ENCODE results near the gene SEPTIN3. TPM values are rescaled to one million over a fixed set of nuclear protein-coding genes. Genes with fewer than 3 reads are reported as not detected.

The SEPTIN3 gene
- total and polyA plus RNA-seq, 2 of the 8 experiments (the other 6 are each of a cell fraction or from before 2014, with no cell fraction given), result 38.9 to 52.9 TPM

DNA sequence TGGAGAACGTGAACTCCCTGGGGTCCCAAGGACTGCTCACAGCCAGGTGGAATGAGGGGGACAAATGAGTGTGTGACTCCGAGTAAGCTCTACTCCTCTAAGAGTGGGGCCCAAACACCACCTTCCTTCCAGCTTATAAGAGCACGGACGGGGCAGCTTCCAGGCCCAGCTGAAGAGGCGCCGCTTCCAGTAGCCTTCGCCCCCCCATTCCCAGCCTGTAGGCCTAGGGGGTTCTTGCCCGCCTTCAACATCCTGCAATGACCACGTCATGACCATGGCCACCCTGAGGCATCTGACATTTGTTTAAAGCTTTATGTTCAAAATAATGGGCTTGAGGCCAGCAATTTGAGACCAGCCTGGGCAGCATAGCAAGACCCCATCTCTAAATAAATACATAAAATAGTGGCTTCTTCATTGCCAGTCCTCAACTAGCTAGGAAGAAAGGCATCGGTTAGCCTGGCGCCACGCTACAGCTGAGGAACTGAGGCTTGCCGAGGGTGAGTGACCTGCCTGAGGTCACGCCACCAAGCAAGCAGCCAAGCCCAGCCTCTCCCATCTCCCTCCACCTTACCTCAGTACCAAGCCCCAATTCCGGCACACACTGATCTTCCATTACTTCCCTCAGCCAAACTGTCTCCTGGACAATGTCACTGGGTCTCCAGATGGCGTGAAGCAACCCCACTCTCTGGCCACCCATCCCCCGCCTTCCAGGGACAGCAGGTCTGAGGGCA lies 34.8 kb upstream of the SEPTIN3 start:
- no peak overlapping the region for H3K56ac ChIP-seq (replicated peaks; ENCODE audit: insufficient read length, low read depth, low read length)
- H3K79me1 ChIP-seq (ENCODE audit: low read depth, low read length), result peaks cover 5% of the 10 kb centered on the region
- H3K4me1 ChIP-seq (replicated peaks in 1 of 4; ENCODE audit: control insufficient read depth in 3 of 4, insufficient read depth in 4 of 4, low read length in 3 of 4), result peaks cover 0 to under 1% (median 0%) of the 10 kb centered on the region in 4 experiments; a peak in 3 of 7 replicates
- no peaks in the 10 kb centered on the region for H3K23me2 ChIP-seq (ENCODE audit: low read depth, low read length)
- H4K5ac ChIP-seq (ENCODE audit: insufficient read length, low read depth, low read length), result no peak overlapping the region
- no peak overlapping the region for H2BK12ac ChIP-seq (ENCODE audit: low read depth, low read length)
- CTCF ChIA-PET (ENCODE audit: partially characterized antibody), result interaction anchor here (0.5 to 1.6 kb wide), 5 partner anchors 9 to 310 kb away, joined by 3 to 8 read pairs (median 4); partner anchors contain the start of gene CENPM
- no peaks in the 10 kb centered on the region for H3K79me2 ChIP-seq (ENCODE audit: control insufficient read depth in 1 of 2, insufficient read depth in 2 of 2, low read length in 2 of 2)
- no peak for FAIRE-seq
- peaks cover 10 to 20% of the 10 kb centered on the region in 2 experiments for H4K20me1 ChIP-seq (replicated peaks in 1 of 2; ENCODE audit: control insufficient read depth in 1 of 2, insufficient read depth in 2 of 2, low read length in 2 of 2)
- no peak overlapping the region for H3K18ac ChIP-seq (ENCODE audit: extremely low read depth, low read length)
- no peaks in the 10 kb centered on the region for H3K9me3 ChIP-seq (ENCODE audit: insufficient read depth in 2 of 2, low read depth in 1 of 2, low read length in 1 of 2)
- H3K4ac ChIP-seq (replicated peaks; ENCODE audit: insufficient read length, low read depth, low read length), result no peak overlapping the region
- H4K8ac ChIP-seq (ENCODE audit: extremely low read depth, insufficient read depth, low read length), result peak overlapping the region; percentile 74
- H2BK120ac ChIP-seq (replicated peaks; ENCODE audit: low read depth, low read length), result no peak overlapping the region
- POLR2A ChIA-PET (ENCODE audit: partially characterized antibody), result interaction anchor here (1.0 to 3.6 kb wide), 6 partner anchors 9 to 20 kb away, joined by 3 to 15 read pairs (median 4); partner anchors contain the start of genes CENPM and SHISA8
- H2AK5ac ChIP-seq (ENCODE audit: low read depth, low read length), result no peak overlapping the region
- H2BK5ac ChIP-seq (ENCODE audit: low read depth, low read length), result no peak overlapping the region
- no peak overlapping the region for H3K9ac ChIP-seq (replicated peaks in 1 of 4; ENCODE audit: extremely low read depth in 1 of 4, low read depth in 3 of 4, low read length in 3 of 4)
- no peak overlapping the region for H4K91ac ChIP-seq (replicated peaks; ENCODE audit: insufficient read length, low read length)
- H2BK20ac ChIP-seq (ENCODE audit: low read length), result no peak overlapping the region
- H2AFZ ChIP-seq (ENCODE audit: low read length), result no peak overlapping the region
- H2BK15ac ChIP-seq (ENCODE audit: low read length), result no peak overlapping the region
- 94% methylated on average over 17 of the region's 17 CpGs; no CpG with 5 or more reads in 1 of the 2 experiments for WGBS, 2 experiments (ENCODE audit: extremely low coverage in 1 of 2, insufficient coverage in 1 of 2, insufficient read length in 1 of 2, insufficient replicate concordance in 2 of 2, low coverage in 1 of 2, low lambda C conversion rate in 2 of 2, missing lambda C conversion rate in 1 of 2)
- H3K14ac ChIP-seq (ENCODE audit: insufficient read length), result no peak overlapping the region
- H3K4me2 ChIP-seq (ENCODE audit: insufficient read depth in 1 of 2, low read depth in 2 of 2, low read length in 2 of 2), result no peak overlapping the region
- no peak overlapping the region for H3K23ac ChIP-seq (ENCODE audit: insufficient read length)
- no peak for DNase-seq (ENCODE audit: low read depth in 1 of 2, low spot score in 2 of 2)
- no peaks in the 10 kb centered on the region; a peak in 2 of 7 replicates for H3K27me3 ChIP-seq (replicated peaks in 1 of 4; ENCODE audit: control insufficient read depth in 3 of 4, extremely low read depth in 1 of 4, insufficient read depth in 3 of 4, low read length in 3 of 4)
- peaks cover 3 to 17% (median 9%) of the 10 kb centered on the region in 4 experiments; a peak in 7 of 8 replicates for H3K36me3 ChIP-seq (ENCODE audit: control insufficient read depth in 2 of 4, insufficient read depth in 4 of 4, low read length in 3 of 4)
- no peak overlapping the region for H3K27ac ChIP-seq (ENCODE audit: low read depth, low read length)
- H3K4me3 ChIP-seq (ENCODE audit: extremely low read depth in 1 of 4, insufficient read depth in 2 of 4, low read depth in 3 of 4, low read length in 4 of 4), result no peak overlapping the region
- TF ChIP-seq, protein P1, sequence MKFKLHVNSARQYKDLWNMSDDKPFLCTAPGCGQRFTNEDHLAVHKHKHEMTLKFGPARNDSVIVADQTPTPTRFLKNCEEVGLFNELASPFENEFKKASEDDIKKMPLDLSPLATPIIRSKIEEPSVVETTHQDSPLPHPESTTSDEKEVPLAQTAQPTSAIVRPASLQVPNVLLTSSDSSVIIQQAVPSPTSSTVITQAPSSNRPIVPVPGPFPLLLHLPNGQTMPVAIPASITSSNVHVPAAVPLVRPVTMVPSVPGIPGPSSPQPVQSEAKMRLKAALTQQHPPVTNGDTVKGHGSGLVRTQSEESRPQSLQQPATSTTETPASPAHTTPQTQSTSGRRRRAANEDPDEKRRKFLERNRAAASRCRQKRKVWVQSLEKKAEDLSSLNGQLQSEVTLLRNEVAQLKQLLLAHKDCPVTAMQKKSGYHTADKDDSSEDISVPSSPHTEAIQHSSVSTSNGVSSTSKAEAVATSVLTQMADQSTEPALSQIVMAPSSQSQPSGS (IDR thresholded peaks at IDR 0.05; ENCODE audit: low read length), result no peak
- TF ChIP-seq EGR1 (IDR thresholded peaks at IDR 0.05; ENCODE audit: borderline replicate concordance, low read depth, low read length) (no peak), POLR2A (IDR thresholded peaks at IDR 0.05; ENCODE audit: control extremely low read depth in 1 of 2, low read depth in 2 of 2, low read length in 2 of 2) (no peak), RAD21 (IDR thresholded peaks at IDR 0.05 in 1 of 2, conservative IDR thresholded peaks at IDR 0.05 in 1 of 2; ENCODE audit: low read depth in 2 of 2, low read length in 2 of 2) (no peak), HDAC6 (IDR thresholded peaks at IDR 0.05; ENCODE audit: low read depth, low read length) (no peak), BCL11A (IDR thresholded peaks at IDR 0.05; ENCODE audit: low read depth in 2 of 2, low read length in 2 of 2) (no peak), TBP (IDR thresholded peaks at IDR 0.05; ENCODE audit: low read depth, low read length) (no peak), EP300 (IDR thresholded peaks at IDR 0.05; ENCODE audit: borderline replicate concordance in 1 of 2, low read depth in 2 of 2, low read length in 2 of 2) (no peak), KDM5A (IDR thresholded peaks at IDR 0.05; ENCODE audit: low read length) (no peak)
- TF ChIP-seq, protein P2, sequence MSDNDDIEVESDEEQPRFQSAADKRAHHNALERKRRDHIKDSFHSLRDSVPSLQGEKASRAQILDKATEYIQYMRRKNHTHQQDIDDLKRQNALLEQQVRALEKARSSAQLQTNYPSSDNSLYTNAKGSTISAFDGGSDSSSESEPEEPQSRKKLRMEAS (IDR thresholded peaks at IDR 0.05), result no peak
